ENCODE data around the gene DDX4.

DNA sequence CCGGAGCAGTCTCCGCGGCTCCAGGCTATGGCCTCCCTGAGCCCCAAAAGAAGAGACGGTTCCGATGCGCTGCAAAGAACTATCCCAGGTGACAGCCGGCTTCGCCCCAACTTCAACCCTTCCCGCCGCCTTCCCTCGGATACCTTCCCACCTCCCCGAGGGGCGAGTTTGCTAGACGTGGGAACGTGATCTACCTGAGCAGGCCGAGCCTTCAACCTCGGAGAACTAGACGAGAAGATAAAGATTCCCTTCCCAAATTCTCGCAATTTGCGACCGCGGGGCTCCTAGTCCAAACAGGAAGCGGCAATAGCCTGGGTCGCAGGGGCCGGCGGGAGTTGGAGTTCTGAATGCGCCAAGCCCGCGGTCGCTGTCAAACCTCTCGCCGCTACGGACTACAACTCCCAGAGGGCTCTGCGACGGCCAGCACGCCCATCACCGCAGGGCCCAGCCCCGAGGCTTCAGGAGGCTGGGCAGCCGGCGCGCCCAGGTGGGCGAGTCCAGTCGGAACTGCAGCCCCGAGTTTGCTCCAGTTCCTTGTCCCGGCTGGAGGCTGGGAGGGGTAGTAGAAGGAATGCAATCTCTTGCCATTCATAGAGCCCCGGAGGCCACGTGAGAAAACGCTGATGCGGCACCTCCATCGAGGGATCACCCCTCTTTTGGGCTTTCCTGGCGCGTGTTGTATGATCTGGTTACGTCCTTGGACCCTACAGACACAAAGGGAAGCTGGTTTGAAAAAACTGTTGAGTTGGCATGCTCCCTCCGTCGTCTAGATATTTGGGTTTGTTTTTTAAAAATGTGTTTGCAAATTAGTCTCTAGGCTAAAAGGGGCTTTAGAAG, 25.6 kb upstream of the DDX4 start, which contains the start of gene SLC38A9:
- TF ChIP-seq, protein P1, sequence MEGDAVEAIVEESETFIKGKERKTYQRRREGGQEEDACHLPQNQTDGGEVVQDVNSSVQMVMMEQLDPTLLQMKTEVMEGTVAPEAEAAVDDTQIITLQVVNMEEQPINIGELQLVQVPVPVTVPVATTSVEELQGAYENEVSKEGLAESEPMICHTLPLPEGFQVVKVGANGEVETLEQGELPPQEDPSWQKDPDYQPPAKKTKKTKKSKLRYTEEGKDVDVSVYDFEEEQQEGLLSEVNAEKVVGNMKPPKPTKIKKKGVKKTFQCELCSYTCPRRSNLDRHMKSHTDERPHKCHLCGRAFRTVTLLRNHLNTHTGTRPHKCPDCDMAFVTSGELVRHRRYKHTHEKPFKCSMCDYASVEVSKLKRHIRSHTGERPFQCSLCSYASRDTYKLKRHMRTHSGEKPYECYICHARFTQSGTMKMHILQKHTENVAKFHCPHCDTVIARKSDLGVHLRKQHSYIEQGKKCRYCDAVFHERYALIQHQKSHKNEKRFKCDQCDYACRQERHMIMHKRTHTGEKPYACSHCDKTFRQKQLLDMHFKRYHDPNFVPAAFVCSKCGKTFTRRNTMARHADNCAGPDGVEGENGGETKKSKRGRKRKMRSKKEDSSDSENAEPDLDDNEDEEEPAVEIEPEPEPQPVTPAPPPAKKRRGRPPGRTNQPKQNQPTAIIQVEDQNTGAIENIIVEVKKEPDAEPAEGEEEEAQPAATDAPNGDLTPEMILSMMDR (IDR thresholded peaks at IDR 0.05): no peak
- peak in 1 of 2 donors; percentile 13 for TF ChIP-seq POLR2A (IDR thresholded peaks at IDR 0.05)
- no peak for TF ChIP-seq POLR2AphosphoS5 (IDR thresholded peaks at IDR 0.05)
